Stomach (tissue), 4 donors: ENCODE results near the gene PTCD1.

ENCODE experiments used
- CTCF ChIP-seq, 7 experiments: fragments of 450-650 bp in 4 of 7; fragments of 200-600 bp in 3 of 7; sonication (generic) in 3 of 7; IDR thresholded peaks; one replicate each; pipeline ENCODE4 v1.5.1; 2016 to 2019; ENCODE audit warnings: antibody characterized with exemption in 7 of 7, control low read depth in 2 of 7, mild to moderate bottlenecking in 1 of 7
- POLR2A ChIP-seq, 4 donors: fragments of 450-650 bp; IDR thresholded peaks; one replicate each; pipeline ENCODE4 v1.6.1; 2016; ENCODE audit warnings: antibody characterized with exemption in 4 of 4, control low read depth in 2 of 4, mild to moderate bottlenecking in 1 of 4, moderate library complexity in 1 of 4

GRCh38 chr7:99457050-99457649 is 18.6 kb upstream of the PTCD1 start:
- TF ChIP-seq CTCF (IDR thresholded peaks at IDR 0.05) = no peak
- TF ChIP-seq POLR2A (IDR thresholded peaks at IDR 0.05) = no peak
